ENCODE results near the gene ARMC12. TPM values are rescaled to one million over a fixed set of nuclear protein-coding genes. Genes with fewer than 3 reads are reported as not detected.

The ARMC12 gene
- total RNA-seq, 1 donor from 2014 or later: 2.9 TPM

DNA sequence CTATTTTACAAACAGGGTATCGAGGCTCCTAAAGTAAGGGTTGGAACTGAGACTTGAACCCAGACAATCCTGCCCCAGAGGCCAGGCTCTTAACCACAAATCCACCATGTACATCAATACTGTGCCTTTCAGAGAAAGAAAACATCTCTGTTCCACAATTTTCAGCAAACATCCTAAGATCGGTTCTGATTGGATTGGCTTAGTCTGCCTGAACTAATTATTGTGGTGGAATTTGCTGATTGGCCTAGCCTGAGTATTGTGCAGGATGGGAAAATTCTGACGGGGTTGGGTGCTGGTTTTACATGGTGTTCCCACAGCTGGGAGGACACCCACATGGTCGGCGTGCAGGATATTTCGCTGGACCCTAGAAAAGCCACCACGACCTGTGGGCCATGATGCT, 43.9 kb downstream of the ARMC12 start, which contains the start of gene CLPSL1:
Gene CLPSL1 (plus strand): TSS at position 301 of the 400 bp plus-strand sequence. CDS start 92 bp downstream, at position 393.
- TF ChIP-seq, protein P1, sequence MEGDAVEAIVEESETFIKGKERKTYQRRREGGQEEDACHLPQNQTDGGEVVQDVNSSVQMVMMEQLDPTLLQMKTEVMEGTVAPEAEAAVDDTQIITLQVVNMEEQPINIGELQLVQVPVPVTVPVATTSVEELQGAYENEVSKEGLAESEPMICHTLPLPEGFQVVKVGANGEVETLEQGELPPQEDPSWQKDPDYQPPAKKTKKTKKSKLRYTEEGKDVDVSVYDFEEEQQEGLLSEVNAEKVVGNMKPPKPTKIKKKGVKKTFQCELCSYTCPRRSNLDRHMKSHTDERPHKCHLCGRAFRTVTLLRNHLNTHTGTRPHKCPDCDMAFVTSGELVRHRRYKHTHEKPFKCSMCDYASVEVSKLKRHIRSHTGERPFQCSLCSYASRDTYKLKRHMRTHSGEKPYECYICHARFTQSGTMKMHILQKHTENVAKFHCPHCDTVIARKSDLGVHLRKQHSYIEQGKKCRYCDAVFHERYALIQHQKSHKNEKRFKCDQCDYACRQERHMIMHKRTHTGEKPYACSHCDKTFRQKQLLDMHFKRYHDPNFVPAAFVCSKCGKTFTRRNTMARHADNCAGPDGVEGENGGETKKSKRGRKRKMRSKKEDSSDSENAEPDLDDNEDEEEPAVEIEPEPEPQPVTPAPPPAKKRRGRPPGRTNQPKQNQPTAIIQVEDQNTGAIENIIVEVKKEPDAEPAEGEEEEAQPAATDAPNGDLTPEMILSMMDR (conservative IDR thresholded peaks at IDR 0.05): no peak
- peaks cover 19% of the 10 kb centered on the region for H3K27me3 Mint-ChIP-seq (ENCODE audit: low read depth)
- H3K27ac Mint-ChIP-seq (ENCODE audit: unreplicated experiment): no peak within 1 kb of the TSS
- no peaks in the 10 kb centered on the region for H3K36me3 Mint-ChIP-seq (ENCODE audit: low read depth)
- H3K4me1 Mint-ChIP-seq: no peaks in the 10 kb centered on the region
- H3K9me3 Mint-ChIP-seq: no peaks in the 10 kb centered on the region
- no peak within 1 kb of the TSS for H3K4me3 Mint-ChIP-seq
- no peak for DNase-seq (ENCODE audit: low read depth, low spot score)

GRCh38 chr6:35781290-35781689, 44.5 kb downstream of the ARMC12 start:
- Mint-ChIP-seq H3K36me3 (ENCODE audit: low read depth) (no peaks in the 10 kb centered on the region), H3K27me3 (ENCODE audit: low read depth) (peaks cover 19% of the 10 kb centered on the region), H3K9me3 (no peaks in the 10 kb centered on the region), H3K4me1 (no peaks in the 10 kb centered on the region), H3K27ac (ENCODE audit: unreplicated experiment) (no peak overlapping the region), H3K4me3 (no peak overlapping the region)
- DNase-seq (ENCODE audit: low read depth, low spot score): no peak
- TF ChIP-seq, protein P1 (conservative IDR thresholded peaks at IDR 0.05): no peak

DNA sequence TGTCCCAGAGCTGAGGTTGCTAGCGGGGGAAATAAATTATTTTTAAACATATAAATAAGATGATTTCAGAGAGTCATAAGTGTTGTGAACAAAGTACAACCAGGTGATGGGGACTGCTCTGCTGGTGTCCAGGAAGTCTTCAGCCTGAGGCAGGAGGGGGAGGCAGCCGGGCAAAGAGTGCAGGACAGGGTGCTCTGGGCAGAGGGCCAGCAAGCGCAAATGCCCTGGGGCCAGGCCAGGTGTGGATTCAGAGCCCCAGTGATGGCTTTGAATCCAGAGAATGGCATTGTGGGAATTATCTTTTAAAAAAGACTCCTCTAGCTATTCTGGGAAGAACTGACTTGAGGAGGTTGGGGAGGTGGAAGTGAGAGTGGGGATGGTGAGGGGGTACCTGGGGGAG, 45.6 kb downstream of the ARMC12 start:
- Mint-ChIP-seq H3K27me3 (ENCODE audit: low read depth) (peaks cover 19% of the 10 kb centered on the region), H3K36me3 (ENCODE audit: low read depth) (no peaks in the 10 kb centered on the region), H3K4me3 (no peak overlapping the region), H3K9me3 (no peaks in the 10 kb centered on the region), H3K27ac (ENCODE audit: unreplicated experiment) (no peak overlapping the region), H3K4me1 (no peaks in the 10 kb centered on the region)
- TF ChIP-seq, protein P1 (conservative IDR thresholded peaks at IDR 0.05): no peak
- DNase-seq (ENCODE audit: low read depth, low spot score): no peak

DNA sequence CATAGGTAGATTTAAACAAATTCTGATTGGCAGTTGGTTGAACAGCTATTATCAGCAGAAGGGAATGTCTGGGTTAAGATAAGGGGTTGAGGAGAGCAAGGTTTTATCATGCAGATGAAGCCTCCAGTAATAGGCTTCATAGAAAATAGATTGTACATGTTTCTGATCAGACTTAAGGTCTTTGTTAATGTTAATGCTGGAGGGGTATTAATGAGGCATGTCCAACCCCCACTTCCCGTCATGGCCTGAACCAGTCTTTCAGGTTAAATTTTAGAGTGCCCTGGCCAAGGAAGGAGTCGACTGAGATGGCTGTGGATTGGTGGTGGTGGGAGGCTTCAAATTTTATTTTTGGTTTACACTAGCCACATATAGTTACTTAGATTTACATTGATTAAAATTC, 47.4 kb downstream of the ARMC12 start:
- Mint-ChIP-seq H3K4me1 (no peaks in the 10 kb centered on the region), H3K27ac (ENCODE audit: unreplicated experiment) (no peak overlapping the region), H3K4me3 (no peak overlapping the region), H3K9me3 (no peaks in the 10 kb centered on the region), H3K36me3 (ENCODE audit: low read depth) (no peaks in the 10 kb centered on the region), H3K27me3 (ENCODE audit: low read depth) (peaks cover 28% of the 10 kb centered on the region)
- TF ChIP-seq, protein P1 (conservative IDR thresholded peaks at IDR 0.05): no peak
- DNase-seq (ENCODE audit: low read depth, low spot score): no peak

- no peak for DNase-seq (ENCODE audit: low read depth, low spot score)
- no peaks in the 10 kb centered on the region for H3K9me3 Mint-ChIP-seq
- H3K4me3 Mint-ChIP-seq: no peak overlapping the region
- no peaks in the 10 kb centered on the region for H3K36me3 Mint-ChIP-seq (ENCODE audit: low read depth)
- H3K4me1 Mint-ChIP-seq: no peaks in the 10 kb centered on the region
- H3K27ac Mint-ChIP-seq (ENCODE audit: unreplicated experiment): no peak overlapping the region
- peaks cover 32% of the 10 kb centered on the region for H3K27me3 Mint-ChIP-seq (ENCODE audit: low read depth)
- TF ChIP-seq, protein P1 (conservative IDR thresholded peaks at IDR 0.05): no peak
These were observed 49.4 kb downstream of the ARMC12 start for GRCh38 chr6:35786272-35786671.

DNA sequence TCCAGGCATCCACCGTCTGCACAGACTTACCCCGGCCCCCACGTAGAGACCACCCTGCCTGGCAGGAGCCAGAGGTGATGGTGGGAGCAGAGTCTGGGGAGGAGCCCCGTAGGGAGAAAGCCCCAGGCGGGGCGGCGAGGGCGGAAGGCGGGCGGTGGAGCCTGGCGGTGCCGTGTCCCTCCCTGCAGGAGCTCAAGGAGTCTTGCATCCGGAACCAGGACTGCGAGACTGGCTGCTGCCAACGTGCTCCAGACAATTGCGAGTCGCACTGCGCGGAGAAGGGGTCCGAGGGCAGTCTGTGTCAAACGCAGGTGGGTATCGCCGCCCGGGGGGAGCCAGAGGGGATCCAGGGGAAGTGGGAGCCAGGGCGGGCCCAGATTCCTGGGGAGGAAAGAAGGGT, 50.0 kb downstream of the ARMC12 start:
- Mint-ChIP-seq H3K36me3 (ENCODE audit: low read depth) (no peaks in the 10 kb centered on the region), H3K9me3 (no peaks in the 10 kb centered on the region), H3K4me1 (no peaks in the 10 kb centered on the region), H3K27me3 (ENCODE audit: low read depth) (peaks cover 32% of the 10 kb centered on the region), H3K4me3 (no peak overlapping the region), H3K27ac (ENCODE audit: unreplicated experiment) (no peak overlapping the region)
- DNase-seq (ENCODE audit: low read depth, low spot score): no peak
- TF ChIP-seq, protein P1 (conservative IDR thresholded peaks at IDR 0.05): no peak
